IMR-90 (cell line): ENCODE results near the gene AZGP1. TPM values are rescaled to one million over a fixed set of nuclear protein-coding genes. Genes with fewer than 3 reads are reported as not detected.

Experiments
- ATAC-seq: fragments of 200-7000 bp; cut with Tn5 transposase; 2 replicates; pipeline ENCODE4 v1.9.1; 2020; ENCODE audit warnings: low read depth, mild to moderate bottlenecking, moderate library complexity
- BruUV-seq: library from RNA; stranded (reverse); fragments of 400-500 nt; replicated peaks from 2 replicates; lab custom pipeline; 2021; lab: Mats Ljungman, UMichigan
- CTCF ChIA-PET: fragments of 300-600 bp; formaldehyde crosslinking; extraction: SDS; loops from one replicate; lab custom pipeline; 2021; ENCODE audit warnings: antibody characterized with exemption; lab: Yijun Ruan, JAX
- POLR2A ChIA-PET: fragments of 300-600 bp; sonication (Branson Sonifier 250); formaldehyde crosslinking; loops from one replicate; lab custom pipeline; 2022; ENCODE audit warnings: antibody characterized with exemption; ENCODE audit not compliant: unreplicated experiment; lab: Charles Lee
- DNase-seq: peaks from one replicate; pipeline ENCODE4 v3.0.0; 2013
- H2AFZ ChIP-seq: replicated peaks from 2 replicates; pipeline ENCODE3; 2013; ENCODE audit warnings: low read length, mild to moderate bottlenecking; ENCODE audit not compliant: poor library complexity
- H2AK5ac ChIP-seq: 2 replicates; pipeline ENCODE4 v1.6.1; 2013; ENCODE audit warnings: low read depth, low read length, inconsistent platforms
- H2AK9ac ChIP-seq: replicated peaks from 2 replicates; pipeline ENCODE3; 2013; ENCODE audit warnings: mild to moderate bottlenecking, low read depth, low read length, moderate library complexity; ENCODE audit not compliant: poor library complexity
- H2BK120ac ChIP-seq: 2 replicates; pipeline ENCODE4 v1.6.1; 2013; ENCODE audit warnings: low read depth, low read length, inconsistent platforms
- H2BK15ac ChIP-seq: 3 replicates; pipeline ENCODE4 v1.6.1; 2013; ENCODE audit warnings: low read depth, low read length, inconsistent platforms
- H2BK20ac ChIP-seq: 2 replicates; pipeline ENCODE4 v1.6.1; 2013; ENCODE audit warnings: low read depth, mild to moderate bottlenecking, inconsistent platforms, low read length, moderate library complexity
- H2BK5ac ChIP-seq: 2 replicates; pipeline ENCODE4 v1.6.1; 2013; ENCODE audit warnings: mild to moderate bottlenecking, low read depth, low read length, inconsistent platforms; ENCODE audit not compliant: poor library complexity, severe bottlenecking
- H3K14ac ChIP-seq: replicated peaks from 2 replicates; pipeline ENCODE4 v1.6.1; 2013; ENCODE audit warnings: low read depth, low read length, inconsistent platforms
- H3K18ac ChIP-seq: 2 replicates; pipeline ENCODE4 v1.6.1; 2013; ENCODE audit warnings: low read depth, low read length, control low read depth
- H3K23ac ChIP-seq: 2 replicates; pipeline ENCODE4 v1.6.1; 2013; ENCODE audit warnings: low read depth, low read length, inconsistent platforms
- H3K27ac ChIP-seq: 2 replicates; pipeline ENCODE4 v1.5.1; 2013; ENCODE audit warnings: mild to moderate bottlenecking, control low read depth, low read length; ENCODE audit not compliant: insufficient read depth
- H3K27me3 ChIP-seq: 2 replicates; pipeline ENCODE4 v1.6.1; 2013; ENCODE audit warnings: low read length; ENCODE audit not compliant: control insufficient read depth, insufficient read depth
- H3K36me3 ChIP-seq: 2 replicates; pipeline ENCODE4 v1.6.1; 2013; ENCODE audit warnings: low read length, mixed read lengths; ENCODE audit not compliant: control insufficient read depth, insufficient read depth
- H3K4ac ChIP-seq: 2 replicates; pipeline ENCODE4 v1.6.1; 2013; ENCODE audit warnings: low read depth, low read length, inconsistent platforms
- H3K4me1 ChIP-seq: 2 replicates; pipeline ENCODE4 v1.6.1; 2013; ENCODE audit warnings: low read length, mixed read lengths; ENCODE audit not compliant: control insufficient read depth, insufficient read depth
- H3K4me2 ChIP-seq: 2 replicates; pipeline ENCODE4 v1.6.1; 2013; ENCODE audit warnings: low read depth, mild to moderate bottlenecking, control low read depth, low read length, moderate library complexity
- H3K4me3 ChIP-seq: 2 replicates; pipeline ENCODE4 v1.5.1; 2013; ENCODE audit warnings: low read depth, mild to moderate bottlenecking, control low read depth, low read length, moderate library complexity; ENCODE audit not compliant: insufficient read depth
- H3K56ac ChIP-seq: 2 replicates; pipeline ENCODE4 v1.6.1; 2013; ENCODE audit warnings: low read length, inconsistent platforms; ENCODE audit not compliant: insufficient read depth; ENCODE audit errors: extremely low read depth
- H3K79me1 ChIP-seq, 2 experiments: 2 replicates each; pipeline ENCODE4 v1.6.1; 2013; ENCODE audit warnings: low read length in 2 of 2, inconsistent platforms in 1 of 2, low read depth in 1 of 2
- H3K9ac ChIP-seq: 2 replicates; pipeline ENCODE4 v1.6.1; 2013; ENCODE audit warnings: low read depth, low read length, control low read depth
- H3K9me1 ChIP-seq: 2 replicates; pipeline ENCODE4 v1.6.1; 2013; ENCODE audit warnings: low read length, inconsistent platforms; ENCODE audit not compliant: insufficient read depth
- H3K9me3 ChIP-seq: 2 replicates; pipeline ENCODE4 v1.6.1; 2013; ENCODE audit warnings: low read length; ENCODE audit not compliant: control insufficient read depth, insufficient read depth
- H4K20me1 ChIP-seq: 2 replicates; pipeline ENCODE4 v1.6.1; 2013; ENCODE audit warnings: low read length, inconsistent platforms; ENCODE audit not compliant: insufficient read depth
- H4K5ac ChIP-seq: 2 replicates; pipeline ENCODE4 v1.6.1; 2013; ENCODE audit warnings: mild to moderate bottlenecking, low read depth, low read length, control low read depth
- H4K8ac ChIP-seq, 2 experiments: 2 replicates each; pipeline ENCODE4 v1.6.1; 2013; ENCODE audit warnings: low read depth in 2 of 2, low read length in 2 of 2, control low read depth in 1 of 2, inconsistent platforms in 1 of 2
- H4K91ac ChIP-seq: 2 replicates; pipeline ENCODE4 v1.6.1; 2013; ENCODE audit warnings: low read depth, low read length, inconsistent platforms; ENCODE audit not compliant: insufficient read depth
- FOS ChIP-seq: fragments of 150-350 bp; IDR thresholded peaks from 2 replicates; pipeline ENCODE4 v1.6.1; 2016; ENCODE audit warnings: low read depth, low read length
- MAFK ChIP-seq: IDR thresholded peaks from 2 replicates; pipeline ENCODE4 v1.6.1; 2012; ENCODE audit warnings: low read depth, low read length, improper control_type of control experiment
- NFE2L2 ChIP-seq: fragments of 150-350 bp; IDR thresholded peaks from 2 replicates; pipeline ENCODE4 v1.6.1; 2016; ENCODE audit warnings: low read depth, mild to moderate bottlenecking, low read length
- RAD21 ChIP-seq: IDR thresholded peaks from 2 replicates; pipeline ENCODE4 v1.6.1; 2012; ENCODE audit warnings: low read length, improper control_type of control experiment
- RFX5 ChIP-seq: IDR thresholded peaks from 2 replicates; pipeline ENCODE4 v1.8.0; 2012; ENCODE audit warnings: low read depth, mild to moderate bottlenecking, low read length, moderate library complexity
- WGBS, 2 experiments: methylation state at CpG; one replicate each; pipeline versions ENCODE4 v1.1.5 to v1.1.7; 2013; ENCODE audit warnings: missing lambda C conversion rate in 2 of 2; ENCODE audit not compliant: insufficient read length in 1 of 2; ENCODE audit errors: extremely low coverage in 2 of 2; 5-methylcytosine and 5-hydroxymethylcytosine counted together
- dilution Hi-C: fragments of 300-500 bp; cut with HindIII; formaldehyde crosslinking; loops from one replicate; pipeline ENCODE4 v1.14.3; 2018; ENCODE audit warnings: low sequenced_read_pairs; ENCODE audit not compliant: unreplicated experiment
- in situ Hi-C: fragments of 300-500 bp; cut with MboI; formaldehyde crosslinking; loops from 3 replicates; pipeline ENCODE4 v1.14.3; 2019; ENCODE audit warnings: low sequenced_read_pairs, inconsistent platforms, mixed read lengths
- intact Hi-C: fragments of 100-400 bp; cut with micrococcal nuclease; formaldehyde crosslinking; loops from 2 replicates; pipeline ENCODE4 v1.10.0; 2022
- polyA plus RNA-seq, 3 experiments: library from polyadenylated mRNA; depleted of rRNA; stranded (reverse); fragments of >200 nt; gene quantifications; 2 replicates each; pipeline ENCODE4 v1.2.3, GENCODE V29; 2012; ENCODE audit warnings: low replicate concordance in 1 of 3
- total RNA-seq: library from RNA; depleted of rRNA; stranded (reverse); fragments of >200 nt; gene quantifications from 2 replicates; pipeline ENCODE4 v1.2.3, GENCODE V29; 2012

AZGP1 gene
- total and polyA plus RNA-seq, 2 of the 4 experiments (the other 2 are of a cell fraction) = not detected

DNA sequence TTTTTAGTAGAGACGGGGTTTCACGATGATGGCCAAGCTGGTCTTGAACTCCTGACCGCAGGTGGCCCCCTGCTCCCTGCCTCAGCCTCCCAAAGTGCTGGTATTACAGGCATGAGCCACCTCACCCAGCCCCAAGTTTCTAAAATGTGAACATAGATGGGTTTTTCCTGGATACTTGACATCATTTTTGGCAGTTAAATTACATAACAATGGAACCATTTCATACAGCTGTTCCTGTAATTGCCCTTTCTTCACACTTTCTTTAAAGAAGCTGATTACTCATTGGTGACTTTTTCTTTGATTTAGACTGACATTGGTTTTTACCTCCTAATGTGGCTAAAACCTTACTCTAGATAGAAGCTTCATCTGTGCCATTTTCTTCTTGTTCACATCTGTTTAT, 45.5 kb upstream of the AZGP1 start:
- Histone ChIP-seq H2AK5ac (no peak overlapping the region), H3K18ac (no peak overlapping the region), H2BK120ac (no peak overlapping the region), H2AFZ (no peak overlapping the region), H3K4me2 (no peak overlapping the region), H3K27ac (no peak overlapping the region), H3K79me1 (peaks cover 19 to 80% of the 10 kb centered on the region in 2 experiments), H3K36me3 (peaks cover 36% of the 10 kb centered on the region), H4K8ac (no peak overlapping the region), H3K14ac (no peak overlapping the region), H3K23ac (no peak overlapping the region), H3K9me1 (peaks cover 5% of the 10 kb centered on the region; the same call in 1 of the 2 replicates), H4K91ac (no peak overlapping the region), H3K56ac (no peak overlapping the region), H2AK9ac (no peak overlapping the region), H3K4me1 (peaks cover 2% of the 10 kb centered on the region; the same call in 1 of the 2 replicates), H3K4ac (no peak overlapping the region), H3K4me3 (no peak overlapping the region), H2BK20ac (no peak overlapping the region), H3K27me3 (no peaks in the 10 kb centered on the region), H3K9me3 (no peaks in the 10 kb centered on the region), H2BK15ac (no peak overlapping the region), H3K9ac (no peak overlapping the region), H4K5ac (no peak overlapping the region), H4K20me1 (peaks cover 41% of the 10 kb centered on the region; the same call in 1 of the 2 replicates), H2BK5ac (no peak overlapping the region)
- in situ Hi-C loops = no loop called here
- ChIA-PET POLR2A (interaction anchor here (0.6 kb wide), 1 partner anchor 322 kb away, joined by 10 read pairs; no protein-coding TSS in a partner anchor), CTCF (no interaction called here)
- TF ChIP-seq NFE2L2 (no peak), FOS (no peak), RFX5 (no peak), MAFK (no peak), RAD21 (no peak)
- no CpG with 5 or more reads among the region's 3 CpGs for WGBS, 2 experiments
- intact Hi-C loops = no loop called here
- DNase-seq = no peak
- dilution Hi-C loops = no loop called here
- ATAC-seq = no peak
- BruUV-seq = no TSS peak
